Measurements from ENCODE around the gene ANOS1.
A peak's percentile ranks its signal among the peaks of the same experiment; 100 is the strongest.

ANOS1 gene

GRCh38 chrX:8711401-8711800 lies 20.5 kb downstream of the ANOS1 start:
- no peak for DNase-seq

- no peak for DNase-seq
Measured at GRCh38 chrX:8704184-8704583, 27.8 kb downstream of the ANOS1 start.

- DNase-seq = no peak
Measured at GRCh38 chrX:8692871-8693270, 39.1 kb downstream of the ANOS1 start.

- no peak for DNase-seq
Measured at GRCh38 chrX:8689473-8689872, 42.5 kb downstream of the ANOS1 start.

- no peak for DNase-seq
Measured at GRCh38 chrX:8688776-8689175, 43.2 kb downstream of the ANOS1 start.

GRCh38 chrX:8684201-8684965 lies 47.6 kb downstream of the ANOS1 start:
- DNase-seq = no peak

- DNase-seq = no peak
Measured at GRCh38 chrX:8683687-8684086, 48.2 kb downstream of the ANOS1 start.

- no peak for DNase-seq
Measured at GRCh38 chrX:8679550-8679949, 52.4 kb downstream of the ANOS1 start.

GRCh38 chrX:8675006-8675630 lies 56.8 kb downstream of the ANOS1 start:
- DNase-seq = no peak

GRCh38 chrX:8673201-8673600 lies 58.7 kb downstream of the ANOS1 start:
- DNase-seq = no peak

GRCh38 chrX:8672176-8672575 lies 59.8 kb downstream of the ANOS1 start:
- DNase-seq = no peak

- DNase-seq = no peak
Measured at GRCh38 chrX:8668813-8669212, 63.1 kb downstream of the ANOS1 start.

- no peak for DNase-seq
Measured at GRCh38 chrX:8663325-8663724, 68.6 kb downstream of the ANOS1 start.

- no peak for DNase-seq
Measured at GRCh38 chrX:8657883-8658282, 74.1 kb downstream of the ANOS1 start.

GRCh38 chrX:8653956-8654355 lies 78.0 kb downstream of the ANOS1 start:
- no peak for DNase-seq

- no peak for DNase-seq
Measured at GRCh38 chrX:8649969-8650368, 82.0 kb downstream of the ANOS1 start.

GRCh38 chrX:8647176-8647575 lies 84.8 kb downstream of the ANOS1 start:
- DNase-seq = no peak

GRCh38 chrX:8639949-8640475 lies 91.9 kb downstream of the ANOS1 start:
- DNase-seq = no peak

- no peak for DNase-seq
Measured at GRCh38 chrX:8636497-8636896, 95.4 kb downstream of the ANOS1 start.

- no peak for DNase-seq
Measured at GRCh38 chrX:8635812-8636211, 96.1 kb downstream of the ANOS1 start.

- peak; percentile 21 for DNase-seq
Measured at GRCh38 chrX:8632924-8633323, 99.0 kb downstream of the ANOS1 start.

- no peak for DNase-seq
Measured at GRCh38 chrX:8629871-8630270, 102.1 kb downstream of the ANOS1 start.

GRCh38 chrX:8627796-8628195 lies 104.1 kb downstream of the ANOS1 start:
- DNase-seq = no peak

- DNase-seq = no peak
Measured at GRCh38 chrX:8607326-8607725, 124.6 kb downstream of the ANOS1 start.

- DNase-seq = no peak
Measured at GRCh38 chrX:8604131-8604530, 127.8 kb downstream of the ANOS1 start.

All from NCI-H1694 treated with DMSO at 0.1 percent for 48 hours (cell line).